Neural cell (in vitro differentiated cells): ENCODE measurements around the gene SLC29A1.

Experiments used
- CTCF ChIP-seq: fragments of 450-650 bp; IDR thresholded peaks from 2 replicates; pipeline ENCODE4 v1.5.1; 2014; ENCODE audit warnings: antibody characterized with exemption, mild to moderate bottlenecking, moderate library complexity; ENCODE audit not compliant: poor library complexity, severe bottlenecking
- EP300 ChIP-seq: fragments of 450-650 bp; conservative IDR thresholded peaks from 2 replicates; pipeline ENCODE4 v1.6.1; 2014; ENCODE audit warnings: antibody characterized with exemption, mild to moderate bottlenecking, moderate library complexity; ENCODE audit not compliant: poor library complexity, severe bottlenecking
- RAD21 ChIP-seq: fragments of 450-650 bp; conservative IDR thresholded peaks from 2 replicates; pipeline ENCODE4 v1.6.1; 2014; ENCODE audit warnings: antibody characterized with exemption, mild to moderate bottlenecking, moderate library complexity
- REST ChIP-seq: IDR thresholded peaks from 2 replicates; pipeline ENCODE4 v1.6.1; 2012; ENCODE audit warnings: borderline replicate concordance
- SMC3 ChIP-seq: fragments of 450-650 bp; conservative IDR thresholded peaks from 2 replicates; pipeline ENCODE4 v1.6.1; 2014; ENCODE audit warnings: antibody characterized with exemption, mild to moderate bottlenecking, moderate library complexity; ENCODE audit not compliant: poor library complexity
- TAF1 ChIP-seq: IDR thresholded peaks from 2 replicates; pipeline ENCODE4 v1.6.1; 2012; ENCODE audit warnings: low read depth

- TF ChIP-seq CTCF (no peak), EP300 (no peak), SMC3 (no peak), RAD21 (no peak), REST (no peak), TAF1 (no peak)
These were observed 47.1 kb upstream of the SLC29A1 start for GRCh38 chr6:44176130-44176761.
